PC-9 (cell line): Measurements from ENCODE around the gene NUTF2. TPM values are rescaled to one million over a fixed set of nuclear protein-coding genes. Genes with fewer than 3 reads are reported as not detected.
"Not testable (repeated sequence)": the region's sequence is repeated elsewhere in the genome, so short reads cannot be mapped to it uniquely, and the experiment has no call there.

Source experiments
- BruUV-seq: library from RNA; stranded (reverse); fragments of 400-500 nt; replicated peaks from 2 replicates; lab custom pipeline; 2021; lab: Mats Ljungman, UMichigan
- CTCF ChIA-PET: fragments of 300-600 bp; sonication (Branson Sonifier 250); formaldehyde crosslinking; loops from one replicate; lab custom pipeline; 2022; ENCODE audit warnings: antibody characterized with exemption; lab: Charles Lee
- POLR2A ChIA-PET: fragments of 300-600 bp; sonication (Branson Sonifier 250); formaldehyde crosslinking; loops from one replicate; lab custom pipeline; 2022; ENCODE audit warnings: antibody characterized with exemption; ENCODE audit not compliant: unreplicated experiment; lab: Charles Lee
- DNase-seq, 2 experiments: peaks; one replicate each; pipeline versions ENCODE4 v3.0.0 to v3.0.0-alpha.2; 2015 to 2022; ENCODE audit warnings: mixed read lengths in 1 of 2
- H2AFZ ChIP-seq: fragments of 200-600 bp; sonication (generic); 2 replicates; pipeline ENCODE4 v1.8.1; 2017; ENCODE audit warnings: antibody characterized with exemption
- H3F3A ChIP-seq: fragments of 200-600 bp; sonication (generic); 2 replicates; pipeline ENCODE4 v1.8.1; 2017; ENCODE audit warnings: antibody characterized with exemption, mild to moderate bottlenecking, low read depth; ENCODE audit not compliant: insufficient read depth
- H3K27ac ChIP-seq: fragments of 200-600 bp; sonication (generic); 2 replicates; pipeline ENCODE4 v1.6.1; 2016; ENCODE audit warnings: mixed run types
- H3K27me3 ChIP-seq: fragments of 200-600 bp; sonication (generic); 2 replicates; pipeline ENCODE4 v1.6.1; 2016; ENCODE audit warnings: low read depth, mixed run types; ENCODE audit not compliant: insufficient read depth
- H3K36me3 ChIP-seq: fragments of 200-600 bp; sonication (generic); 2 replicates; pipeline ENCODE4 v1.6.1; 2016; ENCODE audit warnings: low read depth, mixed run types
- H3K4me1 ChIP-seq: fragments of 200-600 bp; sonication (generic); replicated peaks from 2 replicates; pipeline ENCODE4 v1.6.1; 2016; ENCODE audit warnings: mixed run types; ENCODE audit not compliant: insufficient read depth
- H3K4me2 ChIP-seq: fragments of 200-600 bp; sonication (generic); 2 replicates; pipeline ENCODE4 v1.6.1; 2017; ENCODE audit warnings: mixed run types
- H3K4me3 ChIP-seq: fragments of 200-600 bp; sonication (generic); 2 replicates; pipeline ENCODE4 v1.6.1; 2016; ENCODE audit warnings: mixed run types
- H3K79me2 ChIP-seq: fragments of 200-600 bp; sonication (generic); 2 replicates; pipeline ENCODE4 v1.6.1; 2017; ENCODE audit warnings: low read depth, mixed run types
- H3K9me2 ChIP-seq: fragments of 200-600 bp; sonication (generic); 2 replicates; pipeline ENCODE4 v1.8.1; 2017; ENCODE audit warnings: mild to moderate bottlenecking; ENCODE audit not compliant: insufficient read depth
- H3K9me3 ChIP-seq: fragments of 200-600 bp; sonication (generic); 2 replicates; pipeline ENCODE4 v1.8.1; 2016; ENCODE audit warnings: low read depth; ENCODE audit not compliant: insufficient read depth
- H4K20me1 ChIP-seq: fragments of 200-600 bp; sonication (generic); 2 replicates; pipeline ENCODE4 v1.8.1; 2017; ENCODE audit not compliant: insufficient read depth
- CTCF ChIP-seq: fragments of 200-600 bp; sonication (generic); conservative IDR thresholded peaks from 2 replicates; pipeline ENCODE4 v1.6.1; 2017; ENCODE audit warnings: mixed run types, antibody characterized with exemption, mild to moderate bottlenecking, moderate library complexity
- EZH2 ChIP-seq: fragments of 200-600 bp; sonication (generic); IDR thresholded peaks from 2 replicates; pipeline ENCODE4 v1.8.0; 2017; ENCODE audit warnings: antibody characterized with exemption, low read depth
- intact Hi-C: fragments of 100-400 bp; cut with micrococcal nuclease; formaldehyde crosslinking; loops from one replicate; pipeline ENCODE4 v1.10.0; 2022; ENCODE audit not compliant: unreplicated experiment
- total RNA-seq: library from RNA; stranded (reverse); gene quantifications from 2 replicates; pipeline ENCODE4 v1.2.3, GENCODE V29; 2021

NUTF2 gene
- total RNA-seq, 1 experiment from 2014 or later = 147 TPM

- BruUV-seq = no TSS peak
- intact Hi-C loops = no loop called here
- Histone ChIP-seq H3K79me2 (no peaks in the 10 kb centered on the region), H3K27me3 (no peaks in the 10 kb centered on the region), H4K20me1 (peaks cover 42% of the 10 kb centered on the region), H3K4me1 (no peaks in the 10 kb centered on the region), H3K36me3 (no peaks in the 10 kb centered on the region), H3F3A (no peaks in the 10 kb centered on the region), H3K9me3 (no peaks in the 10 kb centered on the region), H2AFZ (no peak overlapping the region), H3K4me3 (no peak overlapping the region), H3K27ac (no peak overlapping the region), H3K9me2 (no peaks in the 10 kb centered on the region), H3K4me2 (no peak overlapping the region)
- POLR2A ChIA-PET = interaction anchor here (0.7 kb wide), 1 partner anchor 99 kb away, joined by 11 read pairs; no protein-coding TSS in a partner anchor
- TF ChIP-seq EZH2 = no peak
- no peak for TF ChIP-seq CTCF
- CTCF ChIA-PET = interaction anchor here (0.6 kb wide), 1 partner anchor 79 kb away, joined by 8 read pairs; no protein-coding TSS in a partner anchor
- DNase-seq = no peak
Observed at GRCh38 chr16:67914758-67915495, 68.2 kb downstream of the NUTF2 start.

- H3K4me3 ChIP-seq, H3F3A ChIP-seq, H3K9me2 ChIP-seq, H3K9me3 ChIP-seq, H3K4me2 ChIP-seq, H3K36me3 ChIP-seq, DNase-seq, H3K4me1 ChIP-seq, H3K27me3 ChIP-seq, H2AFZ ChIP-seq, intact Hi-C loops, BruUV-seq, H3K27ac ChIP-seq, H3K79me2 ChIP-seq: not testable (repeated sequence)
- ChIA-PET CTCF (interaction anchor here (0.6 kb wide), 1 partner anchor 79 kb away, joined by 8 read pairs; no protein-coding TSS in a partner anchor), POLR2A (interaction anchor here (0.7 kb wide), 1 partner anchor 99 kb away, joined by 11 read pairs; no protein-coding TSS in a partner anchor)
- peaks cover 44% of the 10 kb centered on the region for H4K20me1 ChIP-seq
Observed at GRCh38 chr16:67915496-67915769, 68.7 kb downstream of the NUTF2 start.

GRCh38 chr16:67915831-67916723, 69.3 kb downstream of the NUTF2 start:
- no peak for DNase-seq
- Histone ChIP-seq H4K20me1 (peaks cover 47% of the 10 kb centered on the region), H3K4me1 (no peaks in the 10 kb centered on the region), H3K4me3 (no peak overlapping the region), H3K4me2 (no peak overlapping the region), H3K27ac (no peak overlapping the region), H3K36me3 (no peaks in the 10 kb centered on the region), H2AFZ (no peak overlapping the region), H3K27me3 (no peaks in the 10 kb centered on the region), H3K9me2 (no peaks in the 10 kb centered on the region), H3K79me2 (no peaks in the 10 kb centered on the region), H3K9me3 (no peaks in the 10 kb centered on the region), H3F3A (no peaks in the 10 kb centered on the region)
- CTCF ChIA-PET = interaction anchor here (0.6 kb wide), 1 partner anchor 78 kb away, joined by 8 read pairs; no protein-coding TSS in a partner anchor
- TF ChIP-seq CTCF (no peak), EZH2 (no peak)
- intact Hi-C loops = no loop called here
- POLR2A ChIA-PET = interaction anchor here (0.7 kb wide), 1 partner anchor 100 kb away, joined by 11 read pairs; no protein-coding TSS in a partner anchor
- BruUV-seq = no TSS peak
